K562 (cell line): ENCODE measurements around the gene UBXN11. TPM values are rescaled to one million over a fixed set of nuclear protein-coding genes. Genes with fewer than 3 reads are reported as not detected.

Experiments
- ATAC-seq: fragments of 200-7000 bp; cut with Tn5 transposase; 3 replicates; pipeline ENCODE4 v1.9.1; 2020; ENCODE audit warnings: moderate library complexity
- BruUV-seq: library from RNA; stranded (reverse); fragments of 400-500 nt; replicated peaks from 2 replicates; lab custom pipeline; 2021; lab: Mats Ljungman, UMichigan
- CTCF ChIA-PET: fragments of 300-600 bp; formaldehyde crosslinking; extraction: SDS; loops from one replicate; lab custom pipeline; 2021; ENCODE audit warnings: low intra/inter-chr PET ratio; lab: Yijun Ruan, JAX
- POLR2A ChIA-PET: fragments of 300-600, 350-650 bp; sonication (Branson Sonifier 250); formaldehyde crosslinking; extraction: SDS; loops from one replicate; lab custom pipeline; 2021; ENCODE audit warnings: antibody characterized with exemption, inconsistent platforms; lab: Yijun Ruan, JAX
- DNase-seq, 4 experiments: peaks; one replicate each; pipeline versions ENCODE4 v3.0.0 to v3.0.0-alpha.2; 2011 to 2018; ENCODE audit warnings: low spot score in 3 of 4, mixed read lengths in 3 of 4; ENCODE audit errors: extremely low read depth in 1 of 4
- FAIRE-seq: peaks from 2 replicates; lab custom pipeline; 2011; peaks lifted over from hg19 to GRCh38; lab: Jason Lieb, UNC
- H2AFZ ChIP-seq: 2 replicates; pipeline ENCODE4 v1.6.0; 2011; ENCODE audit warnings: low read depth, low read length, control low read depth, inconsistent platforms
- H3K27ac ChIP-seq: fragments of 200-600 bp; 3 replicates; pipeline ENCODE4 v1.8.0; 2011; ENCODE audit warnings: low read depth, mild to moderate bottlenecking, control low read depth, inconsistent platforms, low read length, moderate library complexity, mixed read lengths; ENCODE audit errors: extremely low read depth
- H3K27me3 ChIP-seq, 2 experiments: fragments of 300-600 bp in 1 of 2; 2 replicates in 1 of 2; 3 replicates in 1 of 2; pipeline versions ENCODE4 v1.6.0 to v1.8.0; 2011; ENCODE audit warnings: inconsistent platforms in 2 of 2, low read length in 2 of 2, mild to moderate bottlenecking in 1 of 2, mixed read lengths in 1 of 2, moderate library complexity in 1 of 2; ENCODE audit not compliant: control insufficient read depth in 2 of 2, insufficient read depth in 2 of 2
- H3K36me3 ChIP-seq: fragments of 300-600 bp; 3 replicates; pipeline ENCODE4 v1.8.0; 2011; ENCODE audit warnings: mild to moderate bottlenecking, low read length, inconsistent platforms; ENCODE audit not compliant: control insufficient read depth, insufficient read depth
- H3K4me1 ChIP-seq, 2 experiments: fragments of 200-600 bp in 1 of 2; replicated peaks in 1 of 2; 2 replicates in 1 of 2; 3 replicates in 1 of 2; pipeline versions ENCODE4 v1.5.1 to v1.8.0; 2011; ENCODE audit warnings: inconsistent platforms in 2 of 2, low read length in 2 of 2, mild to moderate bottlenecking in 1 of 2, mixed read lengths in 1 of 2, moderate library complexity in 1 of 2; ENCODE audit not compliant: control insufficient read depth in 2 of 2, insufficient read depth in 2 of 2
- H3K4me2 ChIP-seq: 2 replicates; pipeline ENCODE4 v1.6.1; 2011; ENCODE audit warnings: low read length, control low read depth, inconsistent platforms, mixed read lengths; ENCODE audit not compliant: insufficient read depth
- H3K4me3 ChIP-seq: fragments of 200-600 bp; sonication (generic), shearing (Covaris generic); 2 replicates; pipeline ENCODE4 v1.5.1; 2016; ENCODE audit warnings: control low read depth, inconsistent platforms
- H3K79me2 ChIP-seq: fragments of 200-600 bp; 3 replicates; pipeline ENCODE4 v1.8.0; 2011; ENCODE audit warnings: low read length, inconsistent platforms; ENCODE audit not compliant: control insufficient read depth, insufficient read depth
- H3K9ac ChIP-seq, 2 experiments: 2 replicates each; pipeline versions ENCODE4 v1.6.0 to v1.6.1; 2011; ENCODE audit warnings: low read depth in 2 of 2, low read length in 2 of 2, control low read depth in 1 of 2, inconsistent platforms in 1 of 2, mild to moderate bottlenecking in 1 of 2, mixed read lengths in 1 of 2; ENCODE audit not compliant: insufficient read depth in 1 of 2
- H3K9me1 ChIP-seq: one replicate; pipeline ENCODE4 v1.6.0; 2011; ENCODE audit warnings: inconsistent platforms, mild to moderate bottlenecking, low read length, moderate library complexity; ENCODE audit not compliant: control insufficient read depth, insufficient read depth
- H3K9me3 ChIP-seq: replicated peaks from 2 replicates; pipeline ENCODE4 v1.5.1; 2011; ENCODE audit warnings: low read depth, low read length, inconsistent platforms; ENCODE audit not compliant: control insufficient read depth, insufficient read depth
- H4K20me1 ChIP-seq: replicated peaks from 2 replicates; pipeline ENCODE4 v1.6.1; 2011; ENCODE audit warnings: low read length, inconsistent platforms, mixed read lengths; ENCODE audit not compliant: control insufficient read depth, insufficient read depth
- BRCA1 ChIP-seq, 2 experiments: fragments of 450-650 bp in 1 of 2; sonication (generic) in 1 of 2; formaldehyde crosslinking in 1 of 2; IDR thresholded peaks; 2 replicates each; pipeline versions ENCODE4 v1.5.0 to v1.6.1; 2017 to 2020; ENCODE audit warnings: mild to moderate bottlenecking in 1 of 2, missing genetic modification reagents in 1 of 2
- DPF2 ChIP-seq: fragments of 450-650 bp; IDR thresholded peaks from 2 replicates; pipeline ENCODE4 v1.6.1; 2016
- EWSR1 ChIP-seq: fragments of 450-650 bp; IDR thresholded peaks from 2 replicates; pipeline ENCODE4 v1.6.1; 2018; ENCODE audit warnings: borderline replicate concordance, mild to moderate bottlenecking, low read depth, moderate library complexity; ENCODE audit not compliant: partially characterized antibody
- POLR2A ChIP-seq: fragments of 450-650 bp; conservative IDR thresholded peaks from 2 replicates; pipeline ENCODE4 v1.6.1; 2016
- POLR2AphosphoS5 ChIP-seq: IDR thresholded peaks from 2 replicates; pipeline ENCODE4 v1.6.1; 2011; ENCODE audit warnings: mild to moderate bottlenecking, low read depth, low read length, moderate library complexity; ENCODE audit not compliant: control insufficient read depth, insufficient read depth
- REST ChIP-seq, 2 experiments: fragments of 450-650 bp; formaldehyde crosslinking in 1 of 2; IDR thresholded peaks; 2 replicates each; pipeline versions ENCODE4 v1.4.0 to v1.6.1; 2014 to 2020; ENCODE audit warnings: mild to moderate bottlenecking in 2 of 2, borderline replicate concordance in 1 of 2, low read depth in 1 of 2
- UBTF ChIP-seq, 2 experiments: IDR thresholded peaks; 2 replicates each; pipeline ENCODE4 v1.6.1; 2012; ENCODE audit warnings: improper control_type of control experiment in 2 of 2, low read depth in 2 of 2, low read length in 2 of 2, borderline replicate concordance in 1 of 2
- WGBS: fragments of 100-300 bp; shearing (Covaris generic); methylation state at CpG from one replicate; pipeline ENCODE4 v1.1.6; 2016; ENCODE audit warnings: low coverage, mixed read lengths; ENCODE audit not compliant: insufficient coverage; ENCODE audit errors: missing lambda C conversion rate; 5-methylcytosine and 5-hydroxymethylcytosine counted together
- in situ Hi-C: fragments of 300-500 bp; cut with MboI; formaldehyde crosslinking; loops from 4 replicates; pipeline ENCODE4 v1.15.0; 2018; ENCODE audit warnings: inconsistent platforms, mixed read lengths
- intact Hi-C: fragments of 100-400 bp; cut with micrococcal nuclease; formaldehyde crosslinking; loops from 2 replicates; pipeline ENCODE4 v1.14.2; 2022
- polyA plus RNA-seq, 8 experiments: library from polyadenylated mRNA; depleted of rRNA in 4 of 8; stranded (reverse) in 5 of 8; unstranded in 3 of 8; fragments of >200 nt; fragmentation: Nextera tagmentation in 2 of 8; fragmentation: Illumina TruSeq in 1 of 8; extraction: Ambion mirVana in 2 of 8; extraction: Trizol in 1 of 8; gene quantifications; 2 replicates each; pipeline versions ENCODE4 v1.2.1 to v1.2.3, GENCODE V29; 2011 to 2014; ENCODE audit warnings: inconsistent platforms in 1 of 8, missing spikeins in 1 of 8
- total RNA-seq, 7 experiments: library from RNA; depleted of rRNA in 6 of 7; stranded (reverse); fragments of >200 nt in 6 of 7; fragmentation: Illumina TruSeq in 2 of 7; extraction: Trizol in 2 of 7; gene quantifications; 2 replicates each; pipeline versions ENCODE4 v1.2.1 to v1.2.3, GENCODE V29; 2011 to 2021; ENCODE audit warnings: low replicate concordance in 1 of 7

Gene UBXN11
- total and polyA plus RNA-seq, 9 of the 15 experiments (the other 6 are each of a cell fraction or from before 2014, with no cell fraction given), result 0.48 to 34.3 (median 11.3) TPM

- Histone ChIP-seq H3K4me3 (no peak overlapping the region), H3K27me3 (no peaks in the 10 kb centered on the region), H3K27ac (peak overlapping the region; percentile 81), H3K9me3 (no peaks in the 10 kb centered on the region), H3K9ac (peak overlapping the region in 1 of 2 experiments; percentile 38; a peak in 1 of 4 replicates), H4K20me1 (peaks cover 4% of the 10 kb centered on the region; the same call in 1 of the 2 replicates), H3K4me2 (no peak overlapping the region), H2AFZ (no peak overlapping the region), H3K9me1 (peaks cover 5% of the 10 kb centered on the region), H3K4me1 (peaks cover 61 to 69% of the 10 kb centered on the region in 2 experiments), H3K36me3 (peaks cover 84% of the 10 kb centered on the region), H3K79me2 (peaks cover 24% of the 10 kb centered on the region; the same call in 2 of the 3 replicates)
- TF ChIP-seq EWSR1 (no peak), DPF2 (no peak), UBTF (IDR thresholded peaks at IDR 0.05; ENCODE audit: borderline replicate concordance in 1 of 2, low read depth in 2 of 2, low read length in 2 of 2) (no peak), BRCA1 (IDR thresholded peaks at IDR 0.05) (no peak), BRCA1 (CRISPR knock-in tag; IDR thresholded peaks at IDR 0.05) (0 out of 2 replicates have a peak, but pooled peaks have one; percentile 30), POLR2AphosphoS5 (0 out of 2 replicates have a peak, but pooled peaks have one; percentile 11), POLR2A (peak; percentile 49; the same call in 1 of the 2 replicates), REST (IDR thresholded peaks at IDR 0.05; ENCODE audit: borderline replicate concordance) (no peak), REST (CRISPR knock-in tag; IDR thresholded peaks at IDR 0.05; ENCODE audit: low read depth) (no peak)
- FAIRE-seq (no peak), DNase-seq (no peak), ATAC-seq (no peak)
- POLR2A ChIA-PET, result interaction anchor here (0.7 to 3.6 kb wide), 9 partner anchors 9 to 140 kb away, joined by 3 to 10 read pairs (median 4); partner anchors contain the start of genes CD52 and CEP85
- in situ Hi-C loops (loop anchor here (5.0 kb wide), 1 partner anchor 115 kb away; no protein-coding TSS in a partner anchor), intact Hi-C loops (no loop called here)
- WGBS, result 100% methylated on average over 1 of the region's 1 CpG
- CTCF ChIA-PET, result interaction anchor here (1.6 kb wide), 1 partner anchor 44 kb away, joined by 3 read pairs; no protein-coding TSS in a partner anchor
- no TSS peak for BruUV-seq
Measured at GRCh38 chr1:26277719-26278118, 28.7 kb downstream of the UBXN11 start.
